Keratinocyte (primary cell): ENCODE results near the gene CAPZA2.

ENCODE experiments used
- EZH2 ChIP-seq: IDR thresholded peaks from one replicate; pipeline ENCODE4 v1.6.1; 2012; ENCODE audit warnings: inconsistent platforms, mild to moderate bottlenecking, low read length, moderate library complexity
- TF ChIP-seq, protein P1 (sequence below), 3 experiments: IDR thresholded peaks in 1 of 3; conservative IDR thresholded peaks in 1 of 3; optimal IDR thresholded peaks in 1 of 3; 2 replicates in 2 of 3; 3 replicates in 1 of 3; pipeline versions ENCODE3 to v1.5.1; 2011; ENCODE audit warnings: low read length in 3 of 3, mild to moderate bottlenecking in 3 of 3, moderate library complexity in 2 of 3, control low read depth in 1 of 3, inconsistent platforms in 1 of 3; ENCODE audit not compliant: insufficient read depth in 2 of 3; ENCODE audit errors: extremely low read depth in 1 of 3

- TF ChIP-seq, protein P1, sequence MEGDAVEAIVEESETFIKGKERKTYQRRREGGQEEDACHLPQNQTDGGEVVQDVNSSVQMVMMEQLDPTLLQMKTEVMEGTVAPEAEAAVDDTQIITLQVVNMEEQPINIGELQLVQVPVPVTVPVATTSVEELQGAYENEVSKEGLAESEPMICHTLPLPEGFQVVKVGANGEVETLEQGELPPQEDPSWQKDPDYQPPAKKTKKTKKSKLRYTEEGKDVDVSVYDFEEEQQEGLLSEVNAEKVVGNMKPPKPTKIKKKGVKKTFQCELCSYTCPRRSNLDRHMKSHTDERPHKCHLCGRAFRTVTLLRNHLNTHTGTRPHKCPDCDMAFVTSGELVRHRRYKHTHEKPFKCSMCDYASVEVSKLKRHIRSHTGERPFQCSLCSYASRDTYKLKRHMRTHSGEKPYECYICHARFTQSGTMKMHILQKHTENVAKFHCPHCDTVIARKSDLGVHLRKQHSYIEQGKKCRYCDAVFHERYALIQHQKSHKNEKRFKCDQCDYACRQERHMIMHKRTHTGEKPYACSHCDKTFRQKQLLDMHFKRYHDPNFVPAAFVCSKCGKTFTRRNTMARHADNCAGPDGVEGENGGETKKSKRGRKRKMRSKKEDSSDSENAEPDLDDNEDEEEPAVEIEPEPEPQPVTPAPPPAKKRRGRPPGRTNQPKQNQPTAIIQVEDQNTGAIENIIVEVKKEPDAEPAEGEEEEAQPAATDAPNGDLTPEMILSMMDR (optimal IDR thresholded peaks at IDR 0.05 in 1 of 3, IDR thresholded peaks at IDR 0.05 in 1 of 3, conservative IDR thresholded peaks at IDR 0.05 in 1 of 3; ENCODE audit: extremely low read depth in 1 of 3, insufficient read depth in 2 of 3, low read length in 3 of 3): no peak
- no peak for TF ChIP-seq EZH2
Measured at GRCh38 chr7:116895849-116896248, 33.5 kb downstream of the CAPZA2 start.
